Ectodermal cell (in vitro differentiated cells): ENCODE results near the gene ACER3.

Source experiments
- H3K27ac ChIP-seq: 2 replicates; pipeline ENCODE4 v1.7.0; 2013; ENCODE audit warnings: mild to moderate bottlenecking, low read depth, low read length; ENCODE audit not compliant: insufficient read depth, poor library complexity, severe bottlenecking
- H3K27me3 ChIP-seq: 2 replicates; pipeline ENCODE4 v1.7.0; 2013; ENCODE audit warnings: mild to moderate bottlenecking, low read length; ENCODE audit not compliant: insufficient read depth, control insufficient read depth, poor library complexity, severe bottlenecking
- H3K36me3 ChIP-seq: one replicate; pipeline ENCODE4 v1.7.0; 2013; ENCODE audit warnings: low read length; ENCODE audit not compliant: control insufficient read depth, insufficient read depth
- H3K4me1 ChIP-seq: one replicate; pipeline ENCODE4 v1.7.0; 2013; ENCODE audit warnings: low read length; ENCODE audit not compliant: control insufficient read depth, insufficient read depth
- H3K4me3 ChIP-seq: 2 replicates; pipeline ENCODE4 v1.7.0; 2013; ENCODE audit warnings: low read depth, low read length, control low read depth; ENCODE audit not compliant: insufficient read depth
- H3K9me3 ChIP-seq: 2 replicates; pipeline ENCODE4 v1.7.0; 2013; ENCODE audit warnings: mild to moderate bottlenecking, low read length, moderate library complexity; ENCODE audit not compliant: control insufficient read depth
- WGBS, 2 experiments: methylation state at CpG; one replicate each; pipeline ENCODE4 v1.1.7; 2013; ENCODE audit warnings: missing lambda C conversion rate in 2 of 2; 5-methylcytosine and 5-hydroxymethylcytosine counted together

Gene ACER3

DNA sequence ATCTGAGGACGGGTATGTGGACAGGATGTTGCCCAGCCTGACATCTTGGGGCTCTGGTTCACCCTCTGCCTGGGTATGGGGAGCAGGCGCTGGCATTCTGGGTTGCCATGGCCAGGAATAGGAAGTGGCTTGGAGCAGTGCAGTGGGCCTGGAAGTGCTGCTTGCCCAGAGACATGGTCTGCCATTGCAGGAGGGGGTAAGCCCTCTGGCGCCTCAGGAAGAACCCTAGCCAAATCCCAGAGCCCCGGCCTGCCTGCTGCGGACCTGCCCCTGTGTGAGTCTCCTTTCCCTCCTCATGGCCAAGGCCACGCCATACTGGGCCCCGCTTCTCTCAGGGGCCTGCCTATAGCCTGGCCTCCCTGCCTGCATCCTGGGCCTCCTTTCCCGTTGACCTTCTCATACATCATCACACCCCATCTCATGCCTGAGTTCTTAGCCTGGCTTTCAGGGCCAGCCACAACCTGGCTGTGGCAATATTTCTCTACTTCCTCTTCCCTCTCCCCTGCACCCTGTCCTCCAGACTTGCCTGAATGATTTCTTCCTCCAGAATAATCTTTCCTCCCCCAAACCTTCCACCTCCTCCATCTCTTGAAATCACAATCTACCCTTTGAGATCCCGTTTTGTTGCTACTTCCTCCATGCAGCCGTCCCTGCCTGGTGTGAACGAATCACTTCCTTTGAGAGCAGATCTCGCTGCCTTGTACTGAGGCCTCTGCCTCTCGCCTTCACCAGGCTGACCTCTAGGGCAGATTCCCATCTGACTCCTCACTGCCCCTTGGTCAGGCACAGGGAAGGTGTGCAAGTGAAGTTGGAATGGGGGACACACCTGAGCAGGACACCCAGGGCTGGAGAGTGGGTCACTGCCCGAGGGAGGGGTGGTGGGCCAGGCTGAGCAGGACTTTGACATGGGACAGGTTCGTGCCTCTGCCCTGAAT, 211.2 kb downstream of the ACER3 start:
- Histone ChIP-seq H3K4me3 (no peak overlapping the region), H3K9me3 (no peaks in the 10 kb centered on the region), H3K36me3 (no peaks in the 10 kb centered on the region), H3K4me1 (no peaks in the 10 kb centered on the region), H3K27me3 (no peaks in the 10 kb centered on the region), H3K27ac (no peak overlapping the region)
- 91 to 93% methylated on average over 15 of the region's 15 CpGs for WGBS, 2 experiments

DNA sequence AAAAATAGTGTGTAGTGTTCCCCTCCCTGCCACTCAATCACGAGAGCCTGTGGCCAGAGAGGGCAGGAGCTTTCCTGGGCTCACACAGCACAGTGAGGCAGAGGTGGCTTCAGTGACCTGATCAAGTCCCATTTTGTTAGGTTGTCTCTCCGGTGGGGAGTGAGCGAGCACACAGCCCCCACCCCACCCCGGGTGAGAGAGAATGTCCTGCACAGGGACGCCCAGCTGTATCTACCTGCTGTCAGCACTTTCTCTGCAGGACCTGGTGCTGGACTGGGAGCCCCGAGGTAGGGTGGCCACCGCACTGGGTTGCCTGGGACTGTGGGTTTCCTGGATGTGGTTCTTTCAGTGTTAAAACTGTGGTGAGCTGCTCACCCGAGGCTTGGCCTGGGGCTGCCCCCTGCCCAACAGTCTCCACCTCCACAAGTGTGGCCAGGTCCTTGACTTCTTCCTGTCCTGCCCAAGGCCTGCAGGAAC, 212.2 kb downstream of the ACER3 start:
- H3K27ac ChIP-seq: no peak overlapping the region
- H3K4me1 ChIP-seq: no peaks in the 10 kb centered on the region
- no peaks in the 10 kb centered on the region for H3K9me3 ChIP-seq
- no peaks in the 10 kb centered on the region for H3K27me3 ChIP-seq
- 91% methylated on average over 8 of the region's 8 CpGs for WGBS, 2 experiments
- H3K4me3 ChIP-seq: no peak overlapping the region
- H3K36me3 ChIP-seq: no peaks in the 10 kb centered on the region

DNA sequence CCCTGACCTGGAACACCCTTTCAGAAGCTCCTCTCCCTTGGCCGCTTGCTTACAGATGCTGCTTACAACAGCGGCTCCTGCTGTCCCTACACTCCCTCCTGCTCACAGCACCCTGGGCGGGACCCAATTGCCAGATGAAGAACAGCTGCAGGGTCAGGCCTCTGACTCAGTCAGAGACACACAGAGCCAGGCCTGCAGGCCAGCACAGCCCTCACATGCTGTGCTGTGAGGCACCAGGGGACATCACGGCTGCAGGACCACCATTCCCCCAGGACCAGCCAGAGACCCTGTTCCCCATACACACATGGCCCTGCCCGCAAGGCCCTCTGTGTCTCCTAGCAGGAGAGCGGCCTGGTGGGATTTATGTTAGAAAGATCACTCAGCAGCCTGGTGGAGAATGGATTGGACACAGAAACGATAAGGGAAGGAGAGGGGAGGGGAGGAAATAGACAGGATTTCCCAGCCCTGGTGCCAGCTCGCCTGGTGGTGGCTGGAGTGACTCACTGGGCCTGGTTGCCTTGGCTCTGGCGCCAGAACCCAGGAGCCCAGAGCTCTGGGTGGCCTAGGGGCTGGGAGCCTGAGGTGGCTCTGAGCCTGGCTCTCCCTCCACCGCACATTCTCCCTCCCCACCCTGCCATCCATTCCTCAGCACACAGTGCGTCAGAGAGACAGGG, 212.7 kb downstream of the ACER3 start:
- Histone ChIP-seq H3K27ac (no peak overlapping the region), H3K4me3 (no peak overlapping the region), H3K36me3 (no peaks in the 10 kb centered on the region), H3K9me3 (no peaks in the 10 kb centered on the region), H3K4me1 (no peaks in the 10 kb centered on the region), H3K27me3 (no peaks in the 10 kb centered on the region)
- WGBS, 2 experiments: 85 to 86% methylated on average over 11 of the region's 11 CpGs

DNA sequence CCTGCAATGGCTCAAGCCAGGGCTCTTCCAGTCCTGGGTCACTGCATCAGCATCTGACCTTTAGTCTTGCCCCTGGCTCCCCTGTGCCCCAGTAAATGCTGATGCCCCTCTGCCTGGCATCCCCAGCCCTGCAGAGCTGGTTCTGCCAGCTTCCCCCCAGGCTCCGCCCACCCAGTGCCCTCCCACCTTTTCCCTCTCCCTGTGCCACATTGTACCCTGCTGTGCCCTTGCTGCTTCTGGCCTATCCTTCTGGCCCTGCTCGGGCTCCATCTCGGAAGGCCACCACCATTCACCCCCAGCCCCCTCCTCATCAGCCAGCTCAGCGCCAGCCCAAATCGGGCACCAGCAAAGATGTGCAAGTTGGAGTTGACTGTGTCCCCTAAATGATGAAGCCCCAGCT, 213.5 kb downstream of the ACER3 start:
- Histone ChIP-seq H3K9me3 (no peaks in the 10 kb centered on the region), H3K36me3 (no peaks in the 10 kb centered on the region), H3K27me3 (no peaks in the 10 kb centered on the region), H3K4me3 (no peak overlapping the region), H3K4me1 (no peaks in the 10 kb centered on the region), H3K27ac (no peak overlapping the region)
- 85 to 88% methylated on average over 5 of the region's 5 CpGs for WGBS, 2 experiments

DNA sequence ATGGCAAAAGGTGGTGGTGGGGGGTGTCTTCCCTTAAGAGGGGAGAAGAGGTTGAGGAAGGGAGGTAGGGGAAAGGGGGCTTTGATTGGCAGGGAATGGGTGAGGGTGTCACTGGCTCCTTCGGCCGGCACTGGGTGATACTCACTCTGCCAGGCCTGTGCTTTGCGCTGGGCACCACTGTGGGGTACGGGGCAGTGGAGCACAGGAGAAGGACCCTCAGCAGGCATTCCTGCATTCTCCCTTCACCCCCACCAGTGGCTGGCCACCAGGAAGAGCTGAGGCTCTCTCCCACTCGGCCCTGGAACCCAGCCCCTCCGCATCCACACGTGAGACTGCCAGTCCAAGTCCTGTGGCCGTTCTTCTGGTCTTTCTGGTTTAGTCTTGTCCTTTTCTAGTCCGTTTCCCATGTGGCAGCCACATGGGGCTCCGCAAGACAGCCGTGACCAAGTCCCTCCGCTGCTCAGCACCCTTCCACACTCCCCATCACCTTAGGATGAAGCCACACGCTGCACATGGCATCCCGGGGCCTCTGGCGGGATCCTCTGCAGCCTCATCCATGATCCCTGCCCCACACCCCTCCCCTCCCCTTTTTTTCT, 214.0 kb downstream of the ACER3 start:
- no peaks in the 10 kb centered on the region for H3K4me1 ChIP-seq
- no peaks in the 10 kb centered on the region for H3K27me3 ChIP-seq
- no peaks in the 10 kb centered on the region for H3K9me3 ChIP-seq
- H3K4me3 ChIP-seq: no peak overlapping the region
- 94 to 95% methylated on average over 13 of the region's 15 CpGs for WGBS, 2 experiments
- H3K36me3 ChIP-seq: no peaks in the 10 kb centered on the region
- no peak overlapping the region for H3K27ac ChIP-seq

DNA sequence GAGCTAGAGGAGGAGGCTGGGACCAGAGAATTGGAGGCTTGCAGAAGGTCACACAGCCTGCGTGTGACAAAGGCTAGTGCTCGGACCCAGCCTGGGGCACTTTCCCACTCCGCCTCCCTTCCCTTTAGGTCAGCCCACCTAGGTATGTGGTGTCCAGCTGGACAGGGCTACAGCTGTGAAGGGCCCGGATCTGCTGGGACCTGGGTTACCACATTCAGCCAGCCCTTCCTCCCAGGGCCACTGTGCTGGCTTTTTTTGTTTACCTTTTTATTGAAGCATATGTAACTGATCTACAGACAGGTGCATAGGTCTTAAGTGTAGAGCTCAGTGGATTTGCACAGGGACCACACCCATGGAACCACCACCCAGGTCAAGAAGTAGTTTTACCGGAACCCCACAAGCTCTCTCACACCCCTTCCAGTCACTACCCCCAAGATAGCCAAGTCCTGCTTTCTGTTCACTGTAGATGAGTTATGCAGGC, 214.7 kb downstream of the ACER3 start:
- no peaks in the 10 kb centered on the region for H3K27me3 ChIP-seq

More for the DNA sequence above, 214.7 kb downstream of the ACER3 start:
- H3K27ac ChIP-seq: no peak overlapping the region
- H3K4me3 ChIP-seq: no peak overlapping the region
- H3K4me1 ChIP-seq: no peaks in the 10 kb centered on the region
- no peaks in the 10 kb centered on the region for H3K9me3 ChIP-seq
- 93 to 94% methylated on average over 5 of the region's 5 CpGs for whole genome bisulfite sequencing, 2 experiments
- H3K36me3 ChIP-seq: no peaks in the 10 kb centered on the region
